ENCODE results near the gene ITIH1.

ITIH1 gene

DNA sequence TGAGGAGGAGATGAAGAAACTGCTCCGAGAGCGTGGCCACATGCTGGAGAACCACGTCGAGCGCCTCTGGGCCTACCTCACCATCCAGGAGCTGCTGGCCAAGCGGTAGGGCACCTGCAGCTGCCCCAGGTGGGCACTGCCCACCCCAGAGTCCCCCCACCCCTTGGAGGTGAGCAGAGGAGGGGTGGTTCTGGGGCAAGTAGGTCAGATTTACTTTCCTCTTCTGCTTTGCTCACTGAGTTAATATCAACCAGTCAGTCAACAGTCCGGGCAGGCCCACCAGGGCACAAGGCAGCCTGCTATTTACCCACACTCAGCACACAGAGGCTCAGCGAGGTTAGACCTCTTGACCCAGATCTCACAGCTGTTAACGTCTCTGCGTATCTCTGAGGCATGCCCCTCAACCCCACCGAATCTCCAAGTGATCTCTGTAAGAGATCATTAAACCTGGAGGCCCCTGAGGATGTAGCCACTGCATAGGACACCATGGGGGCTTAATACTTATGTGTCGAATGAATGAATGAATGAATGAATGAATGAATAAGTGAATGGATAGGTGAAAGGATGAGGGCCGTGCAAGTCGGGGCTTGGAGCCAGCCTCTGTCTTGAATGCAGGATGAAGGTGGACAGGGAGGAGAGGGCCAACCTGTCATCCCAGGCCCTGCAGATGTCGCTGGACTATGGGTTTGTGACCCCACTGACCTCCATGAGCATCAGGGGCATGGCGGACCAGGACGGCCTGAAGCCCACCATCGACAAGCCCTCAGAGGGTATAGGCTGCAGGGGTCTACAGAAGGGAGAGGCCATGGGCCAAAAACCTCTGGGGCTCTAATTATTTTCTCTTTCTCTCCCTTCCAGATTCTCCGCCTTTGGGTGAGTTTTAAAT, 9.2 kb downstream of the ITIH1 start:
- no peaks in the 10 kb centered on the region for H3K36me3 ChIP-seq (ENCODE audit: insufficient read depth, low read length)
- H3K27ac ChIP-seq (ENCODE audit: low read depth, low read length), result no peak overlapping the region
- no peaks in the 10 kb centered on the region for H3K9me3 ChIP-seq (ENCODE audit: low read length)
- no peaks in the 10 kb centered on the region for H3K4me1 ChIP-seq (ENCODE audit: insufficient read depth, low read length)
- H3K9ac ChIP-seq (ENCODE audit: low read length), result no peak overlapping the region
- H3K27me3 ChIP-seq (ENCODE audit: control insufficient read depth in 1 of 2, insufficient read depth in 2 of 2, low read length in 2 of 2), result no peaks in the 10 kb centered on the region
- no peak overlapping the region for H3K4me3 ChIP-seq (ENCODE audit: low read depth in 1 of 2, low read length in 2 of 2)

DNA sequence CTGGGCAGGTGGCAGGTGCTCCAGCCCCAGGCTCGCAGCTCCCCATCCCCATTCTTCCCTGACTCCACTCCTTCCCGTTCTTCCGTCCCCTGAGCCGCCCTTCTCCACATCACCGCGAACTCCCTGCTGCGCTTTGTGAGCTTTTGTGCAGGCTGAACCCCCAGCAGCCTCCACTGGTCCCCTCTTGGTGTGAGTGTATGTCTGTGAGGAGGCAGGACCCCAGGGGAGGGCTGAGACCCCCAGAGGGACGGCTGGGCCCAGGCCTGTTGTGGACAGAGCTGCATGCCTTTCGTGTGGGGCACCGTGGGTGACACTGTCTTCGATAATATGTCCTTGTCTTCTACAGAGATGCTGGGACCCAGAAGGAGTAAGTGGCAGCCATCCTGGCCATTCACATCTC, 9.8 kb downstream of the ITIH1 start:
- no peaks in the 10 kb centered on the region for H3K27me3 ChIP-seq (ENCODE audit: control insufficient read depth in 1 of 2, insufficient read depth in 2 of 2, low read length in 2 of 2)
- H3K27ac ChIP-seq (ENCODE audit: low read depth, low read length), result no peak overlapping the region
- no peaks in the 10 kb centered on the region for H3K36me3 ChIP-seq (ENCODE audit: insufficient read depth, low read length)
- no peaks in the 10 kb centered on the region for H3K4me1 ChIP-seq (ENCODE audit: insufficient read depth, low read length)
- H3K4me3 ChIP-seq (ENCODE audit: low read depth in 1 of 2, low read length in 2 of 2), result no peak overlapping the region
- H3K9me3 ChIP-seq (ENCODE audit: low read length), result no peaks in the 10 kb centered on the region
- no peak overlapping the region for H3K9ac ChIP-seq (ENCODE audit: low read length)

DNA sequence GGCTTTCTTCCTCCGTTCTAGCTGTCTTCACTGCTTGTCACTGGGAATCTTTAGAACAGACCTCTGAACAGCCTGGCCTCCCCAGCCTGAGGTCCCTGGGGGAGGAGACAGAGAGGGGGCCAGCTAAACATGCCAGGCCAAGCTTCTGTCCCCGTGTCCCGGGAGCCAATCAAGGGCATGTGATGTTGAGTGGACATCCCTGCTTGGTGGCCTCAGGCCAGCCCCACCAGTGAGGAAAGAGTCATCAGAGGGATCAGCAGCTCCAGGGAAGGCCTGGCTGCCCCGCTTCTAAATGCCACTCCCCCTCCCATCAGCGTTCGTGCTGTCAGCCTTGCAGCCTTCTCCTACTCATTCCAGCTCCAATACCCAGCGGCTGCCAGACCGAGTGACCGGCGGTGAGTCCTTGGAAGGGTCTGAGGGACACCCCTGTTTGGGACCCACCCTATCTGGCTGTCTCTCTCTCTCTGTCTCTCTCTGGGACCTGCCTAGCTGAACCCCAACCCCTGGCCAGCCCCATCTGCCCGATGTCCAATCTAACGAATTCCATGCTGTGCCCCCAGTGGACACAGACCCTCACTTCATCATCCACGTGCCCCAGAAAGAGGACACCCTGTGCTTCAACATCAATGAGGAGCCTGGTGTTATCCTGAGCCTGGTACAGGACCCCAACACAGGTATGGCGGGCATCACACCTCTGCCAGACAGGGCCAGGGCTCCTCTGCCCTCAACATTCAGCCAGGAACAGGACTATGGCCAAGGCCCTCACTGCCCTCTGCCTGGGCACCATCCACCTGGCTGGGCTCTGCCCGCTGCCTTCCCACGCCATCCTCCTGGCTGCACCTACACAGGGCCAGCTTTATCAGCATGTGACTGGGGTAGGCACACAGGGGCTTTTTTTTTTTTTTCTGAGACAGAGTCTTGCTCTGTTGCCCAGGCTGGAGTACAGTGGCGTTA, 10.6 kb downstream of the ITIH1 start:
- Histone ChIP-seq H3K4me3 (ENCODE audit: low read depth in 1 of 2, low read length in 2 of 2) (no peak overlapping the region), H3K9ac (ENCODE audit: low read length) (no peak overlapping the region), H3K27ac (ENCODE audit: low read depth, low read length) (no peak overlapping the region), H3K9me3 (ENCODE audit: low read length) (no peaks in the 10 kb centered on the region), H3K36me3 (ENCODE audit: insufficient read depth, low read length) (no peaks in the 10 kb centered on the region), H3K27me3 (ENCODE audit: control insufficient read depth in 1 of 2, insufficient read depth in 2 of 2, low read length in 2 of 2) (no peaks in the 10 kb centered on the region), H3K4me1 (ENCODE audit: insufficient read depth, low read length) (no peaks in the 10 kb centered on the region)

DNA sequence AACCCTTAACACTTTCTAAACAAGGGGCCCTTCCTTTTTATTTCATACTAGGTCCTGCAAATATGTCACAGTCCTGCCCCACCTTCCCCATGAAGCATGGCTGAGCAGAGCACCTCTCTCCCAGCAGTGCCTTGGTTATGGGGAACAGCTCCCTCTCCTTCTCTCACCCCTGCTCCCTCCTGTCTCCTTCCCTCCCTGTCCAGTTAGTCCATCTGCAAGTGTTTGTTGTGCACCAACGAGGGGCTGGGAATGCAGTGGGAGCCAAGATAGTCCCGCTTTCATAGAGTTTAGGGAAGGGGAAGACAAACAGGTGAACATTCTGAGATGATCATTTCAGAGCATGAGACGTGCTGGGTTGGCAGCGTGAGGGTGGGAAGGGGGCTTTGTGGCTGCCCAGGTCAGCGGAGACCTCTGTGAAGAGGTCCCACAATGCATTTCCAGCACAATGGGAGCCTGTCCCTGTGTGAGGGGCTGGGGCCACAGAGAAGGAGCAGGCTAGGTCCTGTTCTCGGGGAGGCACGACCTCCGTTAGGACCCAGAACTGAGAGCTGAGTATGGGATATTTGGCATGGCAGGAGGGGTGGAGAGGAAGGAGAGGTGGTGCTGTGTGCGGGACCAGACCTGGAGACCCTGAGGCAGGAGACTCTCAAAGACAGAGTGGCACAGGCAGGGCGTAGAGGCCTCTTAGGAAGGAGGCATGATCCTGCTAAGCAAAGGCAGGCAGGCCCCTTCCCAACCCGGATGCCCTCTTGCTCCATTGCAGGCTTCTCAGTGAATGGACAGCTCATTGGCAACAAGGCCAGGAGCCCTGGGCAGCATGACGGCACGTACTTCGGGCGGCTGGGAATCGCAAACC, 11.7 kb downstream of the ITIH1 start:
- Histone ChIP-seq H3K36me3 (ENCODE audit: insufficient read depth, low read length) (no peaks in the 10 kb centered on the region), H3K9ac (ENCODE audit: low read length) (no peak overlapping the region), H3K4me3 (ENCODE audit: low read depth in 1 of 2, low read length in 2 of 2) (no peak overlapping the region), H3K27ac (ENCODE audit: low read depth, low read length) (no peak overlapping the region), H3K4me1 (ENCODE audit: insufficient read depth, low read length) (no peaks in the 10 kb centered on the region), H3K27me3 (ENCODE audit: control insufficient read depth in 1 of 2, insufficient read depth in 2 of 2, low read length in 2 of 2) (no peaks in the 10 kb centered on the region), H3K9me3 (ENCODE audit: low read length) (no peaks in the 10 kb centered on the region)

DNA sequence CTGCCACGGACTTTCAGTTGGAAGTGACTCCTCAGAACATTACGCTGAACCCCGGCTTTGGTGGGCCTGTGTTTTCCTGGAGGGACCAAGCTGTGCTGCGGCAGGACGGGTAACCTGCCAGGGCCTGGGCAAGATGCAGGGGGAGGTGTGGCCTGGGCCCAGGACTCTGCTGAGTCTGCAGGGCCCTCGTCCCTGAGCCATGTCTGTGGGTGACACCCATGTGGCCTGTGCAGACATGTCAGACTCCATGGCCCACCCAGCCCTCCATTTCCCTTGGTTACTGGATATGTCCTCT, 12.3 kb downstream of the ITIH1 start:
- H3K9ac ChIP-seq (ENCODE audit: low read length), result no peak overlapping the region

DNA sequence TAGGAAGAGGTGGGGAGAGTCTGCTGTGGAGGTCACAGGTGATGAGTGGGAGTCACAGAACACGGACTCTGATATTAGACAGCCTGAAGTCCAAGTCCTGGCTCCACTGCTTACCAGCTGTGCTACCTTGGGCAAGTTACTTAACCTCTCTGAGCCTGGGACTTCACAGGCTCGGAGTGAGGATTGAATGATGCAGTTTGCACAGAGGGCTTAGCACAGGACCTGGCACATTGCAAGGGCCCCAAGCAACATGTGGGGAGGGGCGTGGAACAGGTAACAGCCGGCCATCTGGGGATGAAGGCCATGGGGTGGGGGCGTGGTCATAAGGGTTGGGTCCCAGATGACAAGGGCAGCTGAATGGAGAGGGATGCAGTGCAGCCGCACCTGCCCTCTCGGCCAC, 12.9 kb downstream of the ITIH1 start:
- Histone ChIP-seq H3K9me3 (ENCODE audit: low read length) (no peaks in the 10 kb centered on the region), H3K27me3 (ENCODE audit: control insufficient read depth in 1 of 2, insufficient read depth in 2 of 2, low read length in 2 of 2) (no peaks in the 10 kb centered on the region), H3K36me3 (ENCODE audit: insufficient read depth, low read length) (no peaks in the 10 kb centered on the region), H3K4me1 (ENCODE audit: insufficient read depth, low read length) (no peaks in the 10 kb centered on the region), H3K4me3 (ENCODE audit: low read depth in 1 of 2, low read length in 2 of 2) (no peak overlapping the region), H3K27ac (ENCODE audit: low read depth, low read length) (no peak overlapping the region), H3K9ac (ENCODE audit: low read length) (no peak overlapping the region)

More for the DNA sequence above, 12.3 kb downstream of the ITIH1 start:
- H3K27ac ChIP-seq (ENCODE audit: low read depth, low read length), result no peak overlapping the region
- no peaks in the 10 kb centered on the region for H3K36me3 ChIP-seq (ENCODE audit: insufficient read depth, low read length)
- H3K4me3 ChIP-seq (ENCODE audit: low read depth in 1 of 2, low read length in 2 of 2), result no peak overlapping the region
- H3K9me3 ChIP-seq (ENCODE audit: low read length), result no peaks in the 10 kb centered on the region
- H3K27me3 ChIP-seq (ENCODE audit: control insufficient read depth in 1 of 2, insufficient read depth in 2 of 2, low read length in 2 of 2), result no peaks in the 10 kb centered on the region
- H3K4me1 ChIP-seq (ENCODE audit: insufficient read depth, low read length), result no peaks in the 10 kb centered on the region

DNA sequence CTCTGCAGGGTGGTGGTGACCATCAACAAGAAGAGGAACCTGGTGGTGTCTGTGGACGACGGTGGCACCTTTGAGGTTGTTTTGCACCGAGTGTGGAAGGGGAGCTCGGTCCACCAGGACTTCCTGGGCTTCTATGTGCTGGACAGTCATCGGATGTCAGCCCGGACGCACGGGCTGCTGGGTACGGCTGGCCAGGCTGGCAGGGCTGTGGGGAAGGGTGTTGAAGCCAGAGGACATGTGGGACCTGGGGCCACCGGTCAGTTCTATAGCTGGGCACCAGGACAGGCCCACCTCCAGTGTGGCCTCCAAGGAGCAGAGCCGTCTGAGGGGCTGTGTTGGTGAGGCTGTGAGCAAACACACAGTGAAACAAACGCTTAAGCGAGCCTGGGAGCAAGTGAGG, 13.3 kb downstream of the ITIH1 start:
- no peak overlapping the region for H3K9ac ChIP-seq (ENCODE audit: low read length)
- no peak overlapping the region for H3K27ac ChIP-seq (ENCODE audit: low read depth, low read length)

DNA sequence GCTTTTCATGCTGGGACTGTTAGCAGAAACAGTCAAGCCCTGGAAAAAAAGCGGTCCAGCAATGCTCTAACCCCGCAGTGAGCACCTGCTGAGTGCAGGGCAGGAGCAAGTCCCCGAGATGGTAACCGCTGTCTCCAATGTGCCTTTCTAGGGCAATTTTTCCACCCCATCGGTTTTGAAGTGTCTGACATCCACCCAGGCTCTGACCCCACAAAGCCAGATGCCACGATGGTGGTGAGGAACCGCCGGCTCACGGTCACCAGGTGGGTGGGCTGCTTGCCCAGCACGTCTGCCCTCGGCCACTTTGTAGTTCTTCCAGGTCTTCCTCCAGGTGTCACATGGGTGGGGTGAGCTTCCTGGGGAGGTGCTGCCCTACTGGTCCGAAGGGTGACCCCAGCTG, 14.0 kb downstream of the ITIH1 start:
- Histone ChIP-seq H3K9me3 (ENCODE audit: low read length) (no peaks in the 10 kb centered on the region), H3K27ac (ENCODE audit: low read depth, low read length) (no peak overlapping the region), H3K4me1 (ENCODE audit: insufficient read depth, low read length) (no peaks in the 10 kb centered on the region), H3K27me3 (ENCODE audit: control insufficient read depth in 1 of 2, insufficient read depth in 2 of 2, low read length in 2 of 2) (no peaks in the 10 kb centered on the region), H3K4me3 (ENCODE audit: low read depth in 1 of 2, low read length in 2 of 2) (no peak overlapping the region), H3K9ac (ENCODE audit: low read length) (no peak overlapping the region), H3K36me3 (ENCODE audit: insufficient read depth, low read length) (no peaks in the 10 kb centered on the region)

More for the DNA sequence above, 13.3 kb downstream of the ITIH1 start:
- Histone ChIP-seq H3K4me1 (ENCODE audit: insufficient read depth, low read length) (no peaks in the 10 kb centered on the region), H3K27me3 (ENCODE audit: control insufficient read depth in 1 of 2, insufficient read depth in 2 of 2, low read length in 2 of 2) (no peaks in the 10 kb centered on the region), H3K9me3 (ENCODE audit: low read length) (no peaks in the 10 kb centered on the region), H3K4me3 (ENCODE audit: low read depth in 1 of 2, low read length in 2 of 2) (no peak overlapping the region), H3K36me3 (ENCODE audit: insufficient read depth, low read length) (no peaks in the 10 kb centered on the region)

DNA sequence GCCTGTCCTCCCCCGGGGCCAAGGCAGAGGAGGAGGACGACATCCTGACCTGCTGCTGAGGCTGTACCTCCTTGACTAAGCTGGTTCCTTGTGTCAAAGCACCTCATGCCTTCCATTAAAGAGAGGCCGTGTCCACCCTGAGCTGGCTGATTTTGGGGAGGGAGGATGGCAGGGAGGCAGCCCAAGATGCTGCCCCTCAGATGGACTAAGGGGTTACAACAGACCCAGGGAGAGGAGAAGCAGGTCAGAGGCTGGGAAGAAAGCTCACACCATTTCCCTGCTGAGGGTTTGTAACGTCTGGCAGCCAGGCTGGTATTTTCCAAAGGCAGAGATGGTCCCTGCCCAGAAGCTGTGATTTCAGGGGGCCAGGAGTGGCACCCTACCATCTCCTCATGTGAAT, 14.5 kb downstream of the ITIH1 start:
- no peak overlapping the region for H3K27ac ChIP-seq (ENCODE audit: low read depth, low read length)
- H3K9ac ChIP-seq (ENCODE audit: low read length), result no peak overlapping the region
- H3K27me3 ChIP-seq (ENCODE audit: control insufficient read depth in 1 of 2, insufficient read depth in 2 of 2, low read length in 2 of 2), result no peaks in the 10 kb centered on the region
- H3K4me1 ChIP-seq (ENCODE audit: insufficient read depth, low read length), result no peaks in the 10 kb centered on the region
- H3K36me3 ChIP-seq (ENCODE audit: insufficient read depth, low read length), result no peaks in the 10 kb centered on the region
- no peaks in the 10 kb centered on the region for H3K9me3 ChIP-seq (ENCODE audit: low read length)
- H3K4me3 ChIP-seq (ENCODE audit: low read depth in 1 of 2, low read length in 2 of 2), result no peak overlapping the region

DNA sequence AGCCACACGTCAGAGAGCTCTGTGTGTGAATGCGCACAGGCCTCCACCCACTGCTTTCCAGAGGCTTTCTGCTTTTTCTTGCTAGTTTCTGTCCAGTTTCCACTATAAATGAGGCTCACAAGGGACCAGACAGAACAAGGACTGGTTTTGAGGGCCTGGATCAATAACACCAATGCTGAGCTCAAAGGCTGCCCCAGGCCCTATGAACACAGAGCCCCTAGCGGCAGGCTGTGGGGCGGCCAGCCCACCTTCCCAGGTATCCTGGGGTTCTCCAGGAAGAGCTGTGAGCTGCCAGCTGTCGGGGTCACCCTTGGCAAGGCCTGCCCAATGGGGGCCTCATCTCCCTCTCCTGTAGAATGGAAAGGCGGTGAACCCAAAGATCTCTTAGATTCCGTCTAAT, 15.0 kb downstream of the ITIH1 start:
- H3K4me1 ChIP-seq (ENCODE audit: insufficient read depth, low read length), result no peaks in the 10 kb centered on the region

More for the DNA sequence above, 15.0 kb downstream of the ITIH1 start:
- Histone ChIP-seq H3K9me3 (ENCODE audit: low read length) (no peaks in the 10 kb centered on the region), H3K27me3 (ENCODE audit: control insufficient read depth in 1 of 2, insufficient read depth in 2 of 2, low read length in 2 of 2) (no peaks in the 10 kb centered on the region), H3K36me3 (ENCODE audit: insufficient read depth, low read length) (no peaks in the 10 kb centered on the region), H3K27ac (ENCODE audit: low read depth, low read length) (no peak overlapping the region), H3K9ac (ENCODE audit: low read length) (no peak overlapping the region), H3K4me3 (ENCODE audit: low read depth in 1 of 2, low read length in 2 of 2) (no peak overlapping the region)

Data from muscle layer of colon (tissue), 2 donors.